Measurements from ENCODE around the gene YWHAQ. TPM values are rescaled to one million over a fixed set of nuclear protein-coding genes. Genes with fewer than 3 reads are reported as not detected.

The YWHAQ gene
- total RNA-seq, result 418 and 463 TPM in 2 replicates

DNA sequence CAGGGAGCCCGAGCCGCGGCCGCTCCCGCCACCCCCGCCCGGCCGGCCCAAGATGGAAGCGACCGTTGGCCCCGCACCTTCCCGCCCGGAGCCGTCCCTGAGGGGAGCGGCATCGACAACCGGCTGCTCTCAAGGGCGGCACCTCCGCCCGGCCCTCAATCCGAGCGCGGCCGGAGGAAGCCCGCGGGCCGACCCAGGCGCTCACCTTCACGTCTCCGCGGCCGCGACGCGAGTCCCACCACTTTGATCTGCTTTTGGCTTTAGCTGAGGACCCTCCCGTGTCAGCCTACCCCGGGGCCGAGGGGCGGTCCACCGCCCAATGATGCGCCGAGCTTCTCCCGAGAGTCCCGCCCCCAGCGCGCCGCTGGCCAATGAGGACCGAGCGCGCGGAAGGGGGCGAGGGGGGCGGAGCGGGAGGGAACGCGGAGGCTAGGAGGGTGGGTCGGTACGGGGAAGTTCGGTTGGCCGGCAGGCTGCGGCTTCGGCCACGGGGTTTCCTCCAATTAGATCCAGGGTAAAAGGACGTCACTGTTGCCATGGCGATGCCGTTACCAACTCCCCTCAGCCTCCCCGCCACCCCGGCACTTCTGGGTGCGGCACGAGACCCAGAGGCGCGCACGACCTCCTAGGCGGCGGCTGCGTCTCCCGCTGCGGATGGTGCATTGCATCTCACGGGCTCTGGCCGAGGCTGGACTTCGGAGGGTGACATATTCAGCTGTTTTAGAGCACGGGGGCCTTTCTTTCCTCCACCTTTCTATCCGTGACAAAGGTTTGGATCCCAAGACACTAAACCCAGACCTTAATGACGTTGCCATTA, at the start of gene YWHAQ:
Gene YWHAQ, minus strand, starts transcription at position 262 of the 817 bp plus-strand sequence. CDS start 545 bp downstream, outside the sequence.
- peak; percentile 69 for DNase-seq (ENCODE audit: low read depth)
- H3K4me3 ChIP-seq (ENCODE audit: low read depth, low read length), result peak within 1 kb of the TSS; percentile 95
- TF ChIP-seq, protein P1, sequence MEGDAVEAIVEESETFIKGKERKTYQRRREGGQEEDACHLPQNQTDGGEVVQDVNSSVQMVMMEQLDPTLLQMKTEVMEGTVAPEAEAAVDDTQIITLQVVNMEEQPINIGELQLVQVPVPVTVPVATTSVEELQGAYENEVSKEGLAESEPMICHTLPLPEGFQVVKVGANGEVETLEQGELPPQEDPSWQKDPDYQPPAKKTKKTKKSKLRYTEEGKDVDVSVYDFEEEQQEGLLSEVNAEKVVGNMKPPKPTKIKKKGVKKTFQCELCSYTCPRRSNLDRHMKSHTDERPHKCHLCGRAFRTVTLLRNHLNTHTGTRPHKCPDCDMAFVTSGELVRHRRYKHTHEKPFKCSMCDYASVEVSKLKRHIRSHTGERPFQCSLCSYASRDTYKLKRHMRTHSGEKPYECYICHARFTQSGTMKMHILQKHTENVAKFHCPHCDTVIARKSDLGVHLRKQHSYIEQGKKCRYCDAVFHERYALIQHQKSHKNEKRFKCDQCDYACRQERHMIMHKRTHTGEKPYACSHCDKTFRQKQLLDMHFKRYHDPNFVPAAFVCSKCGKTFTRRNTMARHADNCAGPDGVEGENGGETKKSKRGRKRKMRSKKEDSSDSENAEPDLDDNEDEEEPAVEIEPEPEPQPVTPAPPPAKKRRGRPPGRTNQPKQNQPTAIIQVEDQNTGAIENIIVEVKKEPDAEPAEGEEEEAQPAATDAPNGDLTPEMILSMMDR (conservative IDR thresholded peaks at IDR 0.05; ENCODE audit: low read depth, low read length), result no peak

GRCh38 chr2:9680082-9680481, 49.3 kb upstream of the YWHAQ start:
- DNase-seq (ENCODE audit: low read depth), result no peak
- TF ChIP-seq, protein P1 (conservative IDR thresholded peaks at IDR 0.05; ENCODE audit: low read depth, low read length), result no peak

GRCh38 chr2:9679218-9679617, 48.4 kb upstream of the YWHAQ start:
- DNase-seq (ENCODE audit: low read depth), result no peak
- H3K4me3 ChIP-seq (ENCODE audit: low read depth, low read length), result no peak overlapping the region
- TF ChIP-seq, protein P1 (conservative IDR thresholded peaks at IDR 0.05; ENCODE audit: low read depth, low read length), result no peak

More at GRCh38 chr2:9680082-9680481, 49.3 kb upstream of the YWHAQ start:
- H3K4me3 ChIP-seq (ENCODE audit: low read depth, low read length), result no peak overlapping the region

DNA sequence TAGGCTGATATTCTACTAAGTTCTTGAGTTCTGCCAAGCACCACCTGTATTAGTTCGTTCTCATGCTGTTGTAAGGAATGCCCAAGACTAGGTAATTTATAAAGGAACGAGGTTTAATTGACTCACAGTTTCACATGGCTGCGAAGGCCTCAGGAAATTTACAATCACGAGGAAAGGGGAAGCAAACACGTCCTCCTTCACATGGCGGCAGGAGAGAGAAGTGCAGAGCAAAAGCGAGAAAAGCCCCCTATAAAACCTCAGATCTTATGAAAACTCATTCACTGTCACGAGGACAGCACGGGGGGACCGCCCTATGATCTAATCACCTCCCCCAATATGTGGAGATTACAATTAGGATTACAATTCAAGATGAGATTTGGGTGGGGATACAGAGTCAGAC, 47.7 kb upstream of the YWHAQ start:
- TF ChIP-seq, protein P1 (conservative IDR thresholded peaks at IDR 0.05; ENCODE audit: low read depth, low read length), result no peak
- no peak for DNase-seq (ENCODE audit: low read depth)
- no peak overlapping the region for H3K4me3 ChIP-seq (ENCODE audit: low read depth, low read length)

DNA sequence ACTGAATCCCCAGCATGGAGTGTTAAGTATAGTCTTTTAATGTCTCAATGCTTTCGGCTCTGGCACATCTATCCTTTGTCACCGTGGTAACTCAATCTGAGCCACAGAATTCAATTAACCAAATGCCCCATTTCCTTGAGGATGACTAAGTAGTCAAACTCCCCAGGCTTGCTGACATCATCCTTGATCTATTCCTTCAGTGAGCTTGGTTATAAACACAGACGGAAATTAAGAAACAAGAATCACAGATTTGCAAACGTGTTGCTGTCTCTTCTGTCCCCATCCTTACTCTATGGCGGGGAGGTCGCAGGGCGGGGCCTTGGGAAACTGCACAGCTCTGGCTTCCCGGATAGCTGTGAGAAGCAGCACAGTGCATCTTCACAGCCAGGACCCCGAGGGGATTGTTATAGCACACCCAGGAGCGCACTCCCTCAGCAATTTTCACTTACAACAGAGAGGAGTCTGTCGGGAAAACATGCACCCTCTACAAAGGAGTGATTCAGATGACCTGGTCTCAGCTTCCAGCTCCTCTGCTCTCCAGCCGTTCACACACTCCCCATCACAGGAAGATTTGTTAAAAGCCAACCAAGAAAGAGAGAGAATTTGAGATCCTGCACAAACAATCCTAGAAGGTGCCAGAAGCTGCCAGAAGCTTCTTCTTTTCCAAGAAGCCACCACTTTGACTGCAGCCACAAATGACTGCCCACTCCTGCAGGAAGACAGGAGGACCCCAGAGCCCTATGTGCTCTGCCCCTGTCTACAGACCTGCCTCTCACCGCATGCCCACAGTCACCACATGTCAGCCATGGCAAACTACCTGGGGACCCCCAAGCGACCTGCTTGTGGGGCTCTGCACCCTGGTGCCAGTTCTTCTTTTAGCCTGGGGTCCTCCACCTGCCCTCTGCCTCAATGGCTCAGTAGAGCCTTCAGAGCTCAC, 44.9 kb upstream of the YWHAQ start:
- peak; percentile 97 for DNase-seq (ENCODE audit: low read depth)
- TF ChIP-seq, protein P1 (conservative IDR thresholded peaks at IDR 0.05; ENCODE audit: low read depth, low read length), result no peak
- peak overlapping the region; percentile 49 for H3K4me3 ChIP-seq (ENCODE audit: low read depth, low read length)

DNA sequence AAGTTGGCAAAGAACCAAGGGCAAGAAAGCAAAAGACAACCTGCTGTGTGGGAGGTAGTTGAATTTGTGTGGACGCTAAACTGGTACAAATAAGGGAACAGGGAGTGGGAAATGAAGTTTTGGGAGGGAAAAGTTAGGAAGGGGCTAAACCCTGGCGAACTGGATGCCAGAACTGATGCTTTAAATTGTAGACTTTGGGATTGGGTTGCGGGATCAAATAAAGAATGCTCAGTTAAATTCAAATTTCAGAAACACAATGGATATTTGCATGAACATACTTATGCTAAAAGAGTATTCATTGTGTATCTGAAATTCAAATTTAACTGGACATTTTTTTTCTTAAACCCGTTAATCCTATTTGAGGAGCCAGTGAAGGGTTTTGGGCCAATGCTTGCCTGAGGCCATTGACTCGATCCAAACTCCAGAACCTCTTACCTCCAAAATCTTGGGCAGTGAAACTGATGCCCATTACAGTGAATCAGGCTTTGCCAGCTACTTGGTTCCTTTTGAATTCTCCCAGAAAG, 44.2 kb upstream of the YWHAQ start:
- TF ChIP-seq, protein P1 (conservative IDR thresholded peaks at IDR 0.05; ENCODE audit: low read depth, low read length), result no peak
- no peak overlapping the region for H3K4me3 ChIP-seq (ENCODE audit: low read depth, low read length)
- DNase-seq (ENCODE audit: low read depth), result no peak
